Thyroid gland (tissue), 4 donors: ENCODE data around the gene ISYNA1. TPM values are rescaled to one million over a fixed set of nuclear protein-coding genes. Genes with fewer than 3 reads are reported as not detected.

ENCODE experiments used
- DNase-seq, 2 donors: peaks; one replicate each; pipeline ENCODE4 v3.0.0-alpha.2; 2019
- H3K27ac ChIP-seq, 3 donors: fragments of 200-600 bp; sonication (generic); 1 replicate in 2 of 3; 2 replicates in 1 of 3; pipeline ENCODE4 v1.5.1; 2016 to 2019; ENCODE audit warnings: mild to moderate bottlenecking in 1 of 3, moderate library complexity in 1 of 3
- H3K27me3 ChIP-seq: fragments of 200-600 bp; sonication (generic); one replicate; pipeline ENCODE4 v1.5.1; 2019
- H3K36me3 ChIP-seq, 2 donors: fragments of 200-600 bp; sonication (generic); one replicate each; pipeline ENCODE4 v1.5.1; 2016 to 2019
- H3K4me1 ChIP-seq, 2 donors: fragments of 200-600 bp; sonication (generic); one replicate each; pipeline ENCODE4 v1.5.1; 2017 to 2019
- H3K4me3 ChIP-seq, 3 donors: fragments of 200-600 bp; sonication (generic); replicated peaks in 1 of 3; 1 replicate in 2 of 3; 2 replicates in 1 of 3; pipeline ENCODE4 v1.5.1; 2016; ENCODE audit warnings: mild to moderate bottlenecking in 1 of 3
- H3K9me3 ChIP-seq: fragments of 200-600 bp; sonication (generic); one replicate; pipeline ENCODE4 v1.5.1; 2017
- CTCF ChIP-seq, 6 experiments: fragments of 200-600 bp in 3 of 6; fragments of 450-650 bp in 3 of 6; sonication (generic) in 3 of 6; IDR thresholded peaks; one replicate each; pipeline ENCODE4 v1.5.1; 2016 to 2019; ENCODE audit warnings: antibody characterized with exemption in 6 of 6, mild to moderate bottlenecking in 2 of 6, inconsistent platforms in 1 of 6, moderate library complexity in 1 of 6
- POLR2A ChIP-seq, 2 donors: fragments of 450-650 bp; IDR thresholded peaks; one replicate each; pipeline ENCODE4 v1.6.1; 2017; ENCODE audit warnings: antibody characterized with exemption in 2 of 2, mild to moderate bottlenecking in 2 of 2, moderate library complexity in 1 of 2
- WGBS, 2 donors: methylation state at CpG; one replicate each; pipeline ENCODE4 v1.1.5; 2017; 5-methylcytosine and 5-hydroxymethylcytosine counted together
- intact Hi-C: fragments of 100-400 bp; cut with DNase I; formaldehyde crosslinking; loops from one replicate; pipeline ENCODE4 v1.15.1; 2023
- total RNA-seq, 4 donors: library from RNA; depleted of rRNA; stranded (reverse); fragments of >200 nt; gene quantifications; one replicate each; pipeline ENCODE4 v1.2.3, GENCODE V29; 2016

ISYNA1 gene
- total RNA-seq, 4 donors from 2014 or later = 12.7 to 24.2 (median 22.9) TPM

GRCh38 chr19:18428173-18428786 lies 9.7 kb downstream of the ISYNA1 start:
- no peak overlapping the region for H3K4me3 ChIP-seq
- WGBS, 2 donors = 74 to 92% methylated on average over 4 to 6 of the region's 17 CpGs
- H3K27me3 ChIP-seq = no peaks in the 10 kb centered on the region
- no peak overlapping the region for H3K27ac ChIP-seq
- no peaks in the 10 kb centered on the region for H3K9me3 ChIP-seq
- no peaks in the 10 kb centered on the region for H3K36me3 ChIP-seq
- intact Hi-C loops = no loop called here
- no peak for DNase-seq
- peaks cover 13 to 41% of the 10 kb centered on the region in 2 donors for H3K4me1 ChIP-seq
- no peak for TF ChIP-seq POLR2A (IDR thresholded peaks at IDR 0.05)

GRCh38 chr19:18427743-18428113 lies 10.2 kb downstream of the ISYNA1 start:
- Histone ChIP-seq H3K4me1 (peaks cover 13 to 38% of the 10 kb centered on the region in 2 donors), H3K9me3 (no peaks in the 10 kb centered on the region), H3K36me3 (no peaks in the 10 kb centered on the region), H3K4me3 (no peak overlapping the region), H3K27me3 (no peaks in the 10 kb centered on the region), H3K27ac (no peak overlapping the region)
- intact Hi-C loops = no loop called here
- 92 to 95% methylated on average over 3 to 12 of the region's 12 CpGs for WGBS, 2 donors
- no peak for DNase-seq
- TF ChIP-seq POLR2A (IDR thresholded peaks at IDR 0.05) = no peak
- no peak for TF ChIP-seq CTCF (IDR thresholded peaks at IDR 0.05)

- Histone ChIP-seq H3K27ac (no peak overlapping the region), H3K36me3 (no peaks in the 10 kb centered on the region), H3K27me3 (no peaks in the 10 kb centered on the region), H3K4me3 (no peak overlapping the region), H3K4me1 (peaks cover 13 to 37% of the 10 kb centered on the region in 2 donors), H3K9me3 (no peaks in the 10 kb centered on the region)
- intact Hi-C loops = no loop called here
- TF ChIP-seq CTCF (IDR thresholded peaks at IDR 0.05) (no peak), POLR2A (IDR thresholded peaks at IDR 0.05) (no peak)
- 83 to 91% methylated on average over 5 to 6 of the region's 16 CpGs for WGBS, 2 donors
- no peak for DNase-seq
Observed at GRCh38 chr19:18427080-18427742, 10.7 kb downstream of the ISYNA1 start.

- H3K27me3 ChIP-seq = no peaks in the 10 kb centered on the region
- no peak for DNase-seq
- no peaks in the 10 kb centered on the region for H3K9me3 ChIP-seq
- intact Hi-C loops = no loop called here
- H3K4me3 ChIP-seq = no peak overlapping the region
- H3K4me1 ChIP-seq = peaks cover 13 to 41% of the 10 kb centered on the region in 2 donors
- TF ChIP-seq POLR2A (IDR thresholded peaks at IDR 0.05) (no peak), CTCF (IDR thresholded peaks at IDR 0.05) (no peak)
- WGBS, 2 donors = 80% methylated on average over 2 of the region's 8 CpGs; no CpG with 5 or more reads in 1 of the 2 donors
- no peak overlapping the region for H3K27ac ChIP-seq
- H3K36me3 ChIP-seq = no peaks in the 10 kb centered on the region
Observed at GRCh38 chr19:18426416-18426767, 11.5 kb downstream of the ISYNA1 start.

GRCh38 chr19:18425515-18426415 lies 12.2 kb downstream of the ISYNA1 start:
- no peaks in the 10 kb centered on the region for H3K27me3 ChIP-seq
- no peaks in the 10 kb centered on the region for H3K9me3 ChIP-seq
- WGBS, 2 donors = 76 to 84% methylated on average over 17 to 18 of the region's 18 CpGs
- TF ChIP-seq CTCF (IDR thresholded peaks at IDR 0.05) (no peak), POLR2A (IDR thresholded peaks at IDR 0.05) (no peak)
- no peak overlapping the region for H3K27ac ChIP-seq
- H3K36me3 ChIP-seq = no peaks in the 10 kb centered on the region
- H3K4me3 ChIP-seq = no peak overlapping the region
- no peak for DNase-seq
- H3K4me1 ChIP-seq = peaks cover 17 to 47% of the 10 kb centered on the region in 2 donors
- intact Hi-C loops = no loop called here
